GM19467 (cell line): ENCODE data around the gene PHC2.

Experiments
- ATAC-seq: cut with Tn5 transposase; IDR thresholded peaks from one replicate; pipeline ENCODE4 v1.9.1; 2021; ENCODE audit warnings: mild to moderate bottlenecking, moderate library complexity; ENCODE audit not compliant: unreplicated experiment

Gene PHC2

DNA sequence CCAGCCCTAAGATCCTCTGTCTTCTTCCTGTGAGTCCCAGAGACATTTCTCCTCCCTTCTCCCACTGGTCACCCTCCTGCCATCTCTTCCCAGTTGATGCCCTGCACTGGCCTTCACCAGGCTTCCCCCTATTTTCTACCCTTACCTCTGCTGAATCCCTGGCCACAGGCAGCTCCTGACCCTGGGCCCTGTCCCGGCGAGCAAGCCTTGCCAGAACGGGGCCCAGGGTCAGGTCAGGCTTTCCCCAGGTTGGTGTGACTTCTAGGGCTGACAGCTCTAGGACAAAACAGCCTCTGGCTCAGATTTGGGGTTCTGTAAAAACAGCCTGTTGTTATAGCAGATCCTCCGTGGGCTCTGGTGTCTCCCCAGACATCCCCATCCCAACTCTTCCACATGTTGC, 57.3 kb downstream of the PHC2 start:
- ATAC-seq, result no peak

DNA sequence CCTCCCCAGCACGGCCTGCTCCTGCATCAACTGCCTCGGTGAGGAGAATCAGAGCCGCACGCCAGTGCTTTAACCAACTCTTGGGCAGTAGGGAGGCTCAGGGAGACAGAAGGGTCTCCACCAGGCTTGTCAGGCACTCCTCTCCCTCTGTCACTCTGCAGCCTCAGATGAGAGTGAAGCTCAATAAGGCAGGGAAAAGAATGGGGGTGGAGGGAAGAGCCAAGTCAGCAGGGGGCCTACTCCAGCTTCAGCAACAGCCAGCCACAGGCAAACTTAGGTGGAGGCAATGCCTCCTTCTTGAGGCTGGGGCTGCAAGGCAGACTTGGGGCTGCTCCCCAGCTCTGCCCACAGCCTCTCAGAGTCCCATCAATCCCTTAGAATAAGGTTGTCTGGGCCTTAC, 58.2 kb downstream of the PHC2 start:
- ATAC-seq, result no peak

DNA sequence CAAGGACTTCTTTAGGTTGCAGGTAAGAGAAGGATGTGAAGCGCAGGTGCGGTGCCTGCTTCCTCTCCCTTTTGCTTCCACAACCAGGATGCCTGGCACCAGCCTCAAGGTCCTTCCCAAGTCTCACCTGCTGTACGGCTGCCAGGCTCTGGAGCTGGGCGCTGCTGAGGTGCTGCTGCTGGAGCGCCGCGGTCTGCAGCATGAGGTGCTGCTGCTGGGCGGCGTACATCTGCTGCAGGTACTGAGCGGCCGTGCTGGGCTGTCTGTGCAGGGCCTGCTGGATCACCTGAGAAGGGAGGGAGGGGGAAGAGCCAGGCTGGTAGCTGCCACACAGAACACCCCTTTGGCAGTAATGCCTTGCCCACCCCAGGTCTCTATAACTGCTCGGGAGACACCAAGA, 58.7 kb downstream of the PHC2 start:
- ATAC-seq, result no peak

DNA sequence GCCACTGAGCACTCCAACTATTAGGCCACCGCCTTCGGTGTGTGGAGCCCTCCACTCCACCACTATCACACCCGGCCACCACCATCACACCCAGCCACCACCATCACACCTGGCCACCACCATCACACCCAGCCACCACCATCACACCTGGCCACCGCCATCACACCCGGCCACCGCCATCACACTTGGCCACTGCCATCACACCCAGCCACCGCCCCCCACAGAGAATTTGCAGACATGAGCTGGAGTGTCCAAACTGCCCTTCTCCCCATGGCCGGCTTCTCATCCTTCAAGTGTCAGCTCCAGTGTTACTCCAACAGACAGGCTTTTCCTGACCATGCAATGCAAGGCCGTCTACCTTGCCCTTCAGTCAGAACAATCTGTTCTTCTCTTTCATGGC, 59.6 kb downstream of the PHC2 start:
- ATAC-seq, result no peak

DNA sequence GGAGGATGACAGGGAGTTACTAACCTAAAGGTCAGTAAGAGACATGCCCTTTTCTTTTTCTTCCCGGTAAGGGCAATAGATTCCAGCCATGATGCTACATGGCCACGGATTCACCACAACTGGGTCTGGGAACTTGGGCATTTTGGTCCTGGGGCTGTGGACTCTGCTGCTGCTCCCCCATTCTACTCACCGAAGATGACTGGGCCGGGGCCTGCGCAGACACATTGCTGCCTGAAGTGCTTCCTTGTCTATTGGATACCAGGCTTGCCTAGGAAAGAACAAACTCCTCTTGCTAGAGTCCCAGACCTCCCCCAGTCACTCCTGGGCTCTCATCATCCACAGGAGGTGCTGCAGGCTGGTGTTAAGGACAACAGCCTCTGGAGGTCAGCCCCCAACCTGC, 60.1 kb downstream of the PHC2 start:
- no peak for ATAC-seq

DNA sequence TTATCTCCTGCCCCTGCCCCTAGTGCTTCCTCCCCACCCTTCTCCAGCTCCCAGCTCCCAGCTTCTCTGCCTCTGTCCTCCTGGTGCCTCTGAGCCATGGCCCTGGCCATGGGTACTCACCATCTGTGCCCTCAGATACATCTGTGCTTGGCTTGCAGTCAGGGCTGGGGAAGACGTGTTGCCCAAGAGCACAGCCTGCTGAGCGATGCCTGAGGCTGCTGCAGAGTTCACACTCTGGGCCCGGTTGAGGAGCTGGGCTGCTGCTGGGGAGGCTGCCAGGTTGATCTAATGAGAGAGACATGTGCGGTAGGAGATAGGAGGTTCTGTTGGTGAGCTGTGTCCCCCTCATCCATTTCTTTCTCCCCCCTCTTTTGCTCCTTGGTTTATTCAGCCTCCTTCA, 60.6 kb downstream of the PHC2 start:
- ATAC-seq, result no peak

DNA sequence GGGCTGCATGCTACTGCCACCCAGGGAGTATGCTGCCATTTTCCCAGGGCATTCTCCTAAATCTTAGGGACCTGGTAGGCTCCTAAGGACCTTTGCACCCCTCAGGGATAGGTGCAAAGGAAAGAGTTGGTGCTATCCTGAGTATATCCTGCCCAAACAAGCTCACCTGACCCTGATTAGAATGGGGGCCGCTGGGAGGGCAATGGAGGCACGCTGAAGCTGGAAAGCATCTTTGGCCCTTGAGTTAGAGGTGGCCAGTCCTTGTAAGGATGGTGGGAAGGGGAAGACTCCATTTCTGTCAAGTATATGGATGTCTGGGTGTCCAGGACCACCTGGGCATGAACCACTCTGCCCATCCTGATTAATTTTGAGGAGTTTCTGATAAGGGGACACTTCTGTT, 61.1 kb downstream of the PHC2 start:
- no peak for ATAC-seq

- ATAC-seq, result no peak
Observed at GRCh38 chr1:33369081-33369480, 61.8 kb downstream of the PHC2 start.

DNA sequence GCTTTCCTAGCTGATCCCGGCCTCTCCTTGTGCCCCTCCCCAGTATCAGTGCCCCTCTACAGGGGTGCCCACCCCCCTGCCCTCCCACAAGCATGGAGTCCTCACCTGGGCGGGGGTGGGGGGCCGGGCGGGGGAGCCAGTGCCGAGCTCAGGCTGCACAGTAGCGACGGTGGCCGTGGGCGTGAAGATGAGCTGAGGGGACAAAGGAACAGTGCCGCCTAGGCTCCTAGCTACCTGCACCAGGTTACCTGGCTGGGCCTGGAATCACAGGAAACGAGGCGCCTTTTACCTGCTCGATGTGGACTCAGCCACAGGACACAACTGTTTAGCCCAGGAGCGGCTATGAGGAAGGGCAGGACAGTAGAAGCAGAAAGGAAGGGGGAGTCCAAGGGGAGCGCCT, 62.5 kb downstream of the PHC2 start:
- ATAC-seq, result no peak

DNA sequence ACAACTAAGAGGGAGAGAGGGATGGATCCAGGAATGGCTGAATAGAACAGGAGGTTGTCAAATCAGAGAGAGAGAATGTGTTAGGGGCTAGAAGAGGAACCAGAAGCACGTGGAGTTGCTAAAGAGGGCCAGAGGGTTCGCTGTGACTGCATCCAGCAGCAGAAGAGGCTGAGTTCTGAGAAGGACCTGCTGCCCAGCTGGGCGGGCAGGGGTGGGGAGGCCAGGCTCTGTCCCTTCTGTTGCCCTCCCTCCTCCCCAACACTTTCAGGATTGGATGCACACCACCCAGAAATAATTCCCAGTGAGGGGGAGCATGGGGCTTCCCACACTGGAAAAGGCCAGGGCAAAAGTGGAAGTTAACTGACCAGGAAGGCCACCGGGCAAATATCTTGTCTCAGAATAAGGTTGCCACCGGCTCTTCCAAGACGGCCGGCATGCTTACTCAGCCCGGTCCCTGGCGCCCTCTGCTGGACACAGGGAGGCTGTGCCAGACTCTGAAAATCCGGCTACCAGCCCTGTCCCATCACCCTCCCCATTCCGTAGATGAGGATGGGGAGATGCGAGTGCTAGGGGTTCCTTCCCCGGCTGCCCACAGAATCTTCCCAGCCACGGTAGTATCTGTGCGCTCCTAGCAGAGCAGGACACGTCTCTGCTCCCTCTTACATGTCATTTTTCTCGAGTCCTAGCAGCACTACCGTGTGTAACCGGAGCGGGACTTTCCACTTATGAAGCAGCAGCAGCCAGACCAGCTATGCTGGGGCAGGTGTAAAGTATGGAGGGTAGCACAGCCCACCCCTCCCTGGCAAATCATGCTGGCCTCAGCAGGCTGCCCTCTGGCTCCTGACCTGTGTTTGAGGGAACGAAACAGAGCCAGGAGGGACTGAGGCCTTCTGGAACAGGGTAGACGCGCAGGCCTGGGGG, 63.1 kb downstream of the PHC2 start:
- no peak for ATAC-seq

DNA sequence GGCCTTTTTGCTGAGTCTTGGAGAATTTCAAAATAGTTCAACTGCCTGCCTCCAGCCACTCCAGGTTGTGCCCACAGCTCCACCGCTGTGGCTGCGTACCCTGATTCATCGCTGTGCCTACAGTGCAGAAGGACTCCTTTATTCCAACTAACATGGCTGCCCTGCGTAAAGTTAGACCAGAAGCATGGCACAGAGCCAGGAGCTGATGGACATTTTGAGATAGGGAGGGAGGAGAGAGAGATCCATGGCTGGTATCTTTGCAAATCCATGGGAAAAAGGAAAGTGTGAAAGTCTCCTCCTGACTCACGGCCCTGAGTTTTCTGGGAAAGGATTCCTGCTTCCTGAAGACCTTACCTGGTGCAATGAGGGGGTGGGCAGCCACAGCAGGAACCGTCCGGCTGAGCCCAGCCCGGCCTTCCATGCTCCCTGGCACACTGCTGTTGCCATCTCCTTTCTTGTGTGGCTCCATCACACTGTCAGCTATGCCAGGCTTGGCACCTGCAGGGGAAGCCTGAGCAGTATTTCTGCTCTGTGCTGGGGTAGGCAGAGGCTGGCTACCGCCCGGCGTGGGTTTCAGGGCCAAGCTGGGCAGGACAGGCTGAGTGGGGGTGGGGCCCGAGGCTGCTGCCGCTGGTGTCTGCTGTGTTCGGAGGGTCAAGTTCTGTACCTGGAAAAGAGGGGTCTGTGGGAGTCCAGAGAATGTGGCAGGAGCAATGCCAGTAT, 64.0 kb downstream of the PHC2 start:
- ATAC-seq, result no peak

- no peak for ATAC-seq
Observed at GRCh38 chr1:33365560-33365997, 65.3 kb downstream of the PHC2 start.

GRCh38 chr1:33364565-33364918, 66.4 kb downstream of the PHC2 start:
- no peak for ATAC-seq

- no peak for ATAC-seq
Observed at GRCh38 chr1:33363470-33363861, 67.4 kb downstream of the PHC2 start.

DNA sequence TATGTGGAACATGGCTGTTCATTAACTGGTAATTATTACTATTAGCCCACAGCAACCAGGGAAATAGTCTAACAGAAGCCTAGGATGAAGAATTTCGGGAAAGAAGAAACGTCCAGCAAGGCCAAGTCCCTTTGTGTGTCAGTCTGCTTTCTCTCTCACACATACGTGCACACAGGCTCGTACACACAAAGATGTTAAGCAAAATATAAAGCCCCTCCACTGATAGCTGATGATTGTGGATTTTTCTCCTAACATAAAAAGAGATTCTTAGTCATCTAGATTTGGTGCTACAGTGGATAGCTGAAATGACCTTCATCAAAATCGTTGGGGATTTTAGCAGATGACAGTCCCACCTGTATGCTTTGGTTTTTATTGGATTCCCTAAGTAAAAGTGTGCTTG, 67.9 kb downstream of the PHC2 start:
- no peak for ATAC-seq

GRCh38 chr1:33361532-33362235, 69.2 kb downstream of the PHC2 start:
- no peak for ATAC-seq

GRCh38 chr1:33360367-33360766, 70.5 kb downstream of the PHC2 start:
- no peak for ATAC-seq

GRCh38 chr1:33359931-33360330, 71.0 kb downstream of the PHC2 start:
- ATAC-seq, result no peak

DNA sequence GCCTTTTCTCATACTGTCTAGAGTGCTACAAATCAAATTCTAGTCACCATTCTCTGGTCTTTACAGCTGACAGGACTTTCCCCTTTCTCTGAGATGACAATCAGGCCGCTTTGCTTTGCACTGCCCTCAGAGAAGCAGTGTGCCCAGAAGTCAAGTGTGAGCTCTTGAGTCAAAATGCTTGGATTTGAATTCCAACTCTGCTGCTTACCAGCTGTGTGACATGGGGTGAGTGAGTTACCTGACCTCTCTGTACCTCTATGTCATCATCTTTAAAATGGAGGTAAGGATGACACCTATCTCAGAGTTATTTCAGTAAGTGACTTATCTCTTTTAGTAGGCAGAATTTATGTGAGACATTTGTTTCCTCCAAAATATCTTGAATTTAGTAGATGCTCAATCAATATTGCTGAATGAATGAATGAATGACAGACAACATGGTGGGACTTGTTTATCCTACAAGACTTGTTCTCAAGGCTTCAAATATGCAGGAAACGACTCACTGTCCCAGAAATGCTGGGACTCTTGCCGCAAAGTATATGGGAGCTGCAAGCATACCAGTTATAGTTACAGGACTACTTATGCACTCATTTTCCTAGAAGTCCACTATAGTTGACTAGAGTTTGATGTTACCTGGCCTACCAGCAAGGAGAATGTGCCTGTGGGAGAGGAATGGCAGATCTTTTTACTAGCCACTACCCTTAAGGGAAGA, 71.9 kb downstream of the PHC2 start:
- ATAC-seq, result no peak

DNA sequence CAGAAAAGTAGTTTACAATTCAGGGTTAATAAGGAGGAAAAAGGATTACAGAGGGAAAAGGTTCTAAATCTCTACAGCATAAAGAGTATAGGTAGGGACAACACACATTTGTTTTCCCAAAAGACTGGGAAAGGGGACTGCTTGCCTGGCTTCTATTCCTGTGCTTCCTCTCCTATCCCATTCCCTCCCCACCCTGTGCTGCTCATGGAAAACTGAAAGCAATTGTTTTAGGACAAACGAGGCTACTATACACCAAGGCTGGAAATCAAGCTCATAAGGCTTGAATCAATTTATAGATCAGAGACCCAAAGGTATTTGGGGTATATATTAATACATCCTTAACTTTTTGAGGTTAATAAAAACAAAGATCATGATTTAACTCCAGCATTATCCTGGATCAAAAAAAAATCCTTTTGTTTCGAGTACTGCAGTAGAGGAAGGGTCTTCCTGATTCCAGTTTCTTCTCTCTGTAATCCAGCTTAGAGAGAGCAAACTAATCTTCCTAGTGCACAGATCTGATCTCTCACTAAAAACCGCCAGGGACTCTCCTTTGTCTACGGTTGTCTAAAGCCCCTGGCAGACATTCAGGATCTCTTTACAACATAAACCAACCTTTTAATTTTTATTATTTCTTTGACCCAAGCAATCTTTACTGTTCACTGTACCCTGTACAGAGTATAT, 72.6 kb downstream of the PHC2 start:
- no peak for ATAC-seq

GRCh38 chr1:33357099-33357498, 73.8 kb downstream of the PHC2 start:
- no peak for ATAC-seq
